OCI-M1 (cell line): ENCODE data around the gene FRYL.
A peak's percentile ranks its signal among the peaks of the same experiment; 100 is the strongest.
"Not testable (repeated sequence)": the region's sequence is repeated elsewhere in the genome, so short reads cannot be mapped to it uniquely, and the experiment has no call there.

Experiments used
- DNase-seq: peaks from one replicate; lab custom pipeline; 2025; lab: John Stamatoyannopoulos, UW

The FRYL gene

GRCh38 chr4:48785302-48785701 lies 5.2 kb upstream of the FRYL start:
- no peak for DNase-seq

GRCh38 chr4:48781968-48782367 lies 1.9 kb upstream of the FRYL start:
- DNase-seq: no peak

GRCh38 chr4:48780865-48781214 lies 761 bp upstream of the FRYL start:
- peak; percentile 78 for DNase-seq

- DNase-seq: peak; percentile 76
Observed at GRCh38 chr4:48779095-48779997, 733 bp downstream of the FRYL start.

- DNase-seq: peak; percentile 59
Observed at GRCh38 chr4:48778431-48779094, 1.5 kb downstream of the FRYL start.

DNA sequence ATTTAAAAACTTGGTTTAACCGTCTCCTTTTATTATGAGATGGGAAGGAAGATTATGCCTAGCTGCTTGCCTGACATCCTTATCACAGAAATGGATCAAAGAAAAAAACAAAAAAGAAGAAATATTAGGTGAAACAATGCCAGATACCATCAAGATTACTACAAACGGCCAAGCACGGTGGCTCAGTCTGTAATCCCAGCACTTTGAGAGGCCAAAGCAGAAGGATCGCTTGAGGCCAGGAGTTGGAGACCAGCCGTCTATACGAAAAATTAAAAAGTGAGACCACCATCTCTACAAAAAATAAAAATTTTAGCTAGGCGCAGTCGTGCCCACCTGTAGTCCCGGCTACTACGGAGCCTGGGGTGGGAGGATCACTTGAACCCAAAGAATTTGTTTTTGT lies 2.3 kb downstream of the FRYL start:
- peak; percentile 40 for DNase-seq

- DNase-seq: peak; percentile 33
Observed at GRCh38 chr4:48774760-48775710, 5.0 kb downstream of the FRYL start.

- DNase-seq: peak; percentile 32
Observed at GRCh38 chr4:48772556-48772955, 7.5 kb downstream of the FRYL start.

DNA sequence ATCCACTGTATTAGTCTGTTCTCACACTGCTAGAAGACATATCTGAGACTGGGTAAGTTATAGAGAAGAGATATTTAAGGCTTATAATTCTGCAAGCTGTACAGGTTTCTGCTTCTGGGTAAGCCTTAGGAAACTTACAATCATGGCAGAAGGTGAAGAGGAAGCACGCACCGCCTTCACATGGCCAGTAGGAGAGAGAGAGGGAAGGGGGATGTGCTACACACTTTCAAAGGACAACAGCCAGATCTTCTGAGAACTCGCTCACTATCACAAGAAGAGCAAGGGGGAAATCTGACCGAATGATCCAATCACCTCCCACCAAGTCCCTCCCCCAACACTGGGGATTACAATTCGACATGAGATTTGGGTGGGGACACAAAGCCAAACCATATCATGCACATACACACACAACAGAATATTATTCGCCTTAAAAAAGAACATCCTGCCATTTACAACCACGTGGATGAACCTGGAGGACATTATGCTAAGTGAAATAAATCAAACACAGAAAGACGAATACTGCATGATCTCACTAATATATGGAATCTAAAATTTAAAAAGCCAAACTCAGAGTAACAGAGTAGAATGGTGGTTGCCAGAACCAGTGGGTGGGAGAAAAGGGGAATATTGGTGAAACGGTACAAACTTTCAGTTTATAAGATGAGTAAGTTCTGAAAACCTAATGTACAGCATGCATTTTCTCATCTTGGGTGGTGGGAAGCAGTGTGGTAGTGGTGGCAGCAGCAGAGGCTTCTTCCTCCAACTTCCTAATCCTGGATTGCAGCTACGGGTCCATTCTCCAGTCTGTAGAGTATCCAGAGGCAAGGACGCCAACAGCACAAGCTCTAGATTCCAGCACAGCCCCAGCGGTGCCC lies 12.8 kb downstream of the FRYL start:
- no peak for DNase-seq

- DNase-seq: no peak
Observed at GRCh38 chr4:48766131-48766792, 13.8 kb downstream of the FRYL start.

GRCh38 chr4:48762408-48762807 lies 17.7 kb downstream of the FRYL start:
- no peak for DNase-seq

GRCh38 chr4:48761286-48761685 lies 18.8 kb downstream of the FRYL start:
- no peak for DNase-seq

- not testable (repeated sequence) for DNase-seq
Observed at GRCh38 chr4:48758703-48759102, 21.4 kb downstream of the FRYL start.

DNA sequence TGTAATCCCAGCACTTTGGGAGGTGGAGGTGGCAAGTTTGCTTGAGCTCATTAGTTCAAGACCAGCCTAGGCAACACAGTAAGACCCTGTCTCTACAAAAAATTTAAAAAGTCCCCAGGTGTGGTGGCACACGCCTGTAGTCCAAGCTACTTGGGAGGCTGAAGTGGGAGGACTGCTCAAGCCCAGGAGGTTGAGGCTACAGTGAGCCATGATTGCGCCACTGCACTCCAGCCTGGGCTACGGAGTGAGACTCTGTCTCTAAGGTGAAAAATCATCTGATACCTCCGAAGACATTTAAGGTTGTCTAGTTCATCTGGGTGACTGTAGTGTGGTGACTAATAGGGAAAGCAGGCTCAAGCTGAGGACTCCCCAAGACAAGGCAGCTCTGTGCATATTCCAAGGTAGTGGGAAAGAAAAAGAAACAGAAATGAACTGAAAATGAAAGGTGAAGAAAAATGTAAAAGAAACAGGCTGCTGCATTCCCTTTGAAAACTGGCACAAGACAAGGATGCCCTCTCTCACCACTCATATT lies 23.3 kb downstream of the FRYL start:
- no peak for DNase-seq

- no peak for DNase-seq
Observed at GRCh38 chr4:48755281-48755680, 24.8 kb downstream of the FRYL start.

DNA sequence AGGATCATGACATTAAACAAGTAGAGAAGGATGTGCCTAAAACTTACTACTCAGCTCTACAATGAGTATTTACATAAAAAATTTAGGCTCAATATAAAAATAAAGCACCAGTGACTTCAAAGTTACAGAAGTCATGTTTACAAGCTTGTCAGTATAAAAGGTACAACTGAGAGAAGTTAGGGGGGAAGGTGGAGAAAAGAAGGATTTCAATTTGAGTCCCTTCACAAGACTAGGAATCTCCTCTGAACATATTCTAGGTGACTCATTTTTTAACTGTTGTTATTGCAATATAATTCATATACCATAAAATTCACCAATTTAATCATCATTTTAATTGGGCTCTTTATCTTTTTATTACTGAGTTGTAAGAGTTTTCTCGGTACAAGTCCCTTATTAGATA lies 26.9 kb downstream of the FRYL start:
- DNase-seq: no peak

DNA sequence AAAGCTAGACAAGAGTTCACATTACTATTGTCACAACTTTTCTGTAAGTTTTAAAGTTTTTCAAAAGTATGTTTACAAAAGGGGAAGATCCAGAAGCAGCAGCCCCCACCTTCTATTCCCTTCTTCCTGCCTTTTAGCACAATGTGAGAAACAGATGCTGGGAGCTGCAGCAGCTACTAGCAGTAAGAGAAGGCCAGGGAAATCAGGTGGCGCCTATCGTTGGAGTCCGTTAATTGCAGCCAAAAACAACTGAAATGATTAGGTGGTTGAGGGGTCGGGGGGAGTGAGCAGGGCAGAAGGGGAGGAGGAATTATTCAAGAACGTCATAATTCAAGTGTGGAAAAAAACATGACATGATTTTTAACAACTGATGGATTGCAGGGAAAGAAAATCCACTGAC lies 27.4 kb downstream of the FRYL start:
- peak; percentile 52 for DNase-seq

DNA sequence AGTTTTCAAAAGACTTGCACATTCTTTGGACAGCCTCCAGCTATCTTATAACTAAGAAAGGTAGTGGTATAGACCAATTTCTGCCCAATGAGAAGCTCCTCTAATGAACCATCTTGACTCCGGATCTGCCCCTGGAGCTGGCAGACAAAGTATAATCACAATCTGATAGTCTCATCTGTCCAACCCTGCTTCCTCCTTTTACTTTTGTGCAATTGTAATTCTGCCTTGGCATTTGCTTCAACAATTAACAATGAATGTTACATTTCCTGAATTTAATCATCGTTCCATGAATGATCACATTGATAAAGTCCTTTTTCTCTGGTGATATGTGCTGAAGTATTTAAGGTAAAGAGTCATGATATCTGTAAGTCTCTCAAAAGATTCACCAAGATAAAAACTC lies 27.8 kb downstream of the FRYL start:
- peak; percentile 39 for DNase-seq

GRCh38 chr4:48748949-48749596 lies 31.0 kb downstream of the FRYL start:
- no peak for DNase-seq
